ENCODE data around the gene HYI.
A peak's percentile ranks its signal among the peaks of the same experiment; 100 is the strongest.
"Not testable (repeated sequence)": the region's sequence is repeated elsewhere in the genome, so short reads cannot be mapped to it uniquely, and the experiment has no call there.

The HYI gene

GRCh38 chr1:43427524-43427923, 26.2 kb downstream of the HYI start:
- no peak for DNase-seq (ENCODE audit: low read depth)

GRCh38 chr1:43426221-43426620, 27.5 kb downstream of the HYI start:
- DNase-seq (ENCODE audit: low read depth): no peak

- DNase-seq (ENCODE audit: low read depth): no peak
Observed at GRCh38 chr1:43425045-43425444, 28.7 kb downstream of the HYI start.

- DNase-seq (ENCODE audit: low read depth): no peak
Observed at GRCh38 chr1:43423672-43424550, 29.8 kb downstream of the HYI start.

- no peak for DNase-seq (ENCODE audit: low read depth)
Observed at GRCh38 chr1:43422995-43423671, 30.6 kb downstream of the HYI start.

- no peak for DNase-seq (ENCODE audit: low read depth)
Observed at GRCh38 chr1:43421976-43422750, 31.6 kb downstream of the HYI start.

GRCh38 chr1:43421396-43421795, 32.3 kb downstream of the HYI start:
- DNase-seq (ENCODE audit: low read depth): no peak

GRCh38 chr1:43420874-43421273, 32.9 kb downstream of the HYI start:
- DNase-seq (ENCODE audit: low read depth): no peak

GRCh38 chr1:43419627-43420425, 33.9 kb downstream of the HYI start:
- no peak for DNase-seq (ENCODE audit: low read depth)

- DNase-seq (ENCODE audit: low read depth): no peak
Observed at GRCh38 chr1:43418858-43419257, 34.9 kb downstream of the HYI start.

- DNase-seq (ENCODE audit: low read depth): no peak
Observed at GRCh38 chr1:43415901-43416300, 37.8 kb downstream of the HYI start.

GRCh38 chr1:43414634-43415223, 39.0 kb downstream of the HYI start:
- DNase-seq (ENCODE audit: low read depth): peak; percentile 51

GRCh38 chr1:43413426-43413825, 40.3 kb downstream of the HYI start:
- DNase-seq (ENCODE audit: low read depth): not testable (repeated sequence)

- DNase-seq (ENCODE audit: low read depth): no peak
Observed at GRCh38 chr1:43410571-43410970, 43.2 kb downstream of the HYI start.

- DNase-seq (ENCODE audit: low read depth): no peak
Observed at GRCh38 chr1:43405876-43406234, 47.9 kb downstream of the HYI start.

GRCh38 chr1:43405219-43405875, 48.4 kb downstream of the HYI start:
- DNase-seq (ENCODE audit: low read depth): no peak

- DNase-seq (ENCODE audit: low read depth): no peak
Observed at GRCh38 chr1:43404353-43404752, 49.4 kb downstream of the HYI start.

GRCh38 chr1:43402089-43402865, 51.5 kb downstream of the HYI start:
- no peak for DNase-seq (ENCODE audit: low read depth)

Data from activated T-cell treated with anti-CD3 and anti-CD28 coated beads for 24 hours (primary cell).